NB4 (cell line): ENCODE data around the gene NLRP14.

Experiments used
- MYC ChIP-seq: IDR thresholded peaks from 2 replicates; pipeline ENCODE4 v1.6.1; 2011; ENCODE audit warnings: low read depth, low read length
- POLR2A ChIP-seq: IDR thresholded peaks from 2 replicates; pipeline ENCODE4 v1.6.1; 2011; ENCODE audit warnings: mild to moderate bottlenecking; ENCODE audit not compliant: insufficient read length; ENCODE audit errors: extremely low read depth
- TF ChIP-seq, protein P1 (sequence below): IDR thresholded peaks from one replicate; pipeline ENCODE4 v1.5.1; 2012; ENCODE audit warnings: low read depth, low read length
- TF ChIP-seq, protein P2 (sequence below): IDR thresholded peaks from 2 replicates; pipeline ENCODE4 v1.6.1; 2011; ENCODE audit warnings: low read depth, low read length

DNA sequence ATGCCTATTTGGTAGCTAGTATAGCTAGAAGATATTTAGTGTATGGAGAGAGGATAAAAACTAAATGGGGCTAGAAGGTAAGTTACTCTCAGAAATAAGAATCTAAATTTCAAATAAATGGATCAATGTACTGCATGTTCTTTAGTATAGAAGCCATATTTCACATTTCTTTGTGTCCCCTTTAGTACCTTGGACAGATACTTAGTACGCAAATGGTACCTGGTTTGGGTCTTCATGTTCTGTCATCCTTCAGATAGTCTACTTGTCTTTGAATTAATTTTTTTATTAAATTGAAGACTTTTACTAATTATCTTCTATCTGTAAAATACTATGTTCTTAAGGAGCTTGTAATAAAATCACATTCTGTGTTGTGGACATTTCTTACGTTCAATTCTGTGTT, 42.3 kb downstream of the NLRP14 start:
- TF ChIP-seq POLR2A (no peak), MYC (no peak)
- TF ChIP-seq, protein P1, sequence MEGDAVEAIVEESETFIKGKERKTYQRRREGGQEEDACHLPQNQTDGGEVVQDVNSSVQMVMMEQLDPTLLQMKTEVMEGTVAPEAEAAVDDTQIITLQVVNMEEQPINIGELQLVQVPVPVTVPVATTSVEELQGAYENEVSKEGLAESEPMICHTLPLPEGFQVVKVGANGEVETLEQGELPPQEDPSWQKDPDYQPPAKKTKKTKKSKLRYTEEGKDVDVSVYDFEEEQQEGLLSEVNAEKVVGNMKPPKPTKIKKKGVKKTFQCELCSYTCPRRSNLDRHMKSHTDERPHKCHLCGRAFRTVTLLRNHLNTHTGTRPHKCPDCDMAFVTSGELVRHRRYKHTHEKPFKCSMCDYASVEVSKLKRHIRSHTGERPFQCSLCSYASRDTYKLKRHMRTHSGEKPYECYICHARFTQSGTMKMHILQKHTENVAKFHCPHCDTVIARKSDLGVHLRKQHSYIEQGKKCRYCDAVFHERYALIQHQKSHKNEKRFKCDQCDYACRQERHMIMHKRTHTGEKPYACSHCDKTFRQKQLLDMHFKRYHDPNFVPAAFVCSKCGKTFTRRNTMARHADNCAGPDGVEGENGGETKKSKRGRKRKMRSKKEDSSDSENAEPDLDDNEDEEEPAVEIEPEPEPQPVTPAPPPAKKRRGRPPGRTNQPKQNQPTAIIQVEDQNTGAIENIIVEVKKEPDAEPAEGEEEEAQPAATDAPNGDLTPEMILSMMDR, result no peak
- TF ChIP-seq, protein P2, sequence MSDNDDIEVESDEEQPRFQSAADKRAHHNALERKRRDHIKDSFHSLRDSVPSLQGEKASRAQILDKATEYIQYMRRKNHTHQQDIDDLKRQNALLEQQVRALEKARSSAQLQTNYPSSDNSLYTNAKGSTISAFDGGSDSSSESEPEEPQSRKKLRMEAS, result no peak
